CD1c-positive myeloid dendritic cell (primary cell): Measurements from ENCODE around the gene FAM174B.

Experiments
- DNase-seq: peaks from one replicate; pipeline ENCODE4 v3.0.0-alpha.2; 2016; ENCODE audit errors: extremely low spot score

Gene FAM174B

DNA sequence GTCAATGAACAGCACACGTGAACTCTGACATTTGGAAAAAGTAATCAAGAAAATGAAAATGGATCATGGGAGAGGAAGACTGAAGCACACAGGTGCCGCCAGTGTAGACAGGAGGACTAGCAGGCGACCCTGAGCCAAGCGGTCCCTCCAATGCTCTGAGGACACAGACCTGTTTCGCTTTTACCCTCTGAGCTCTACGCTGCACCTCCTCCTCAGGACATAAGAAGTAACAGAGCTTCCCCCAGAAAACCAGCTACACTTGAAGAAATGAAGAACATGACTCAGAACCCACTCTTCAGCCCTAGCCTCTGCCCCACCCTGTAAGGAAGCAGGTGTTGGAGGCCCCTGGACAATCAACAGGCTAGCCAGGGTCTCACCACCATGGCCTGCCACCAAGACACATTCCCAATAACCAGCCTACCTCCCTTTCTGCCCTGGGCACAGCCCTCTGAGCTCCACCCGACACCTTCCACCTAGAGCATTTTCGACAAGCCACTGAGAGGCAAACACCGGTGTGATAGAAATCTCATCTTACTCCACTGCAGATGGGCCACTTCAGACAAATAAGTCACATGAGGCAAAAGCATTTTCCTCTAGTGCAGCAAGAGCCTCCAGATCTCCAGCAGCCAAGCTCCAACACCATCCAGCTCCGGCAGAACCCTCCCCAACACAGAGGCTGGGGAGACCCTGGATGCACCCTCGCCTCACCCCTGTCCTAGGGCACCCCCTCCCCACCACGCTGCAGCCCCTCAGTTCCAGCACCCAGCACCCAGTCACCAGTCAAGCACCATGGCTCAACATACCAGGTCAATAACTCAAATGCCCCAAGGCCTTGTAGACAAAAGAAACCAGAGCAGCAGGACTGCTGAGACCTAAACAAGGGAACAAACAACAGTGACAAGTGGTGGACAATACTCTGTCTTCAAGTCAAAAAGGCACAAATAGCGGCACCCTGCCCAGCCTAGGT, 11.4 kb downstream of the FAM174B start:
- DNase-seq: no peak

DNA sequence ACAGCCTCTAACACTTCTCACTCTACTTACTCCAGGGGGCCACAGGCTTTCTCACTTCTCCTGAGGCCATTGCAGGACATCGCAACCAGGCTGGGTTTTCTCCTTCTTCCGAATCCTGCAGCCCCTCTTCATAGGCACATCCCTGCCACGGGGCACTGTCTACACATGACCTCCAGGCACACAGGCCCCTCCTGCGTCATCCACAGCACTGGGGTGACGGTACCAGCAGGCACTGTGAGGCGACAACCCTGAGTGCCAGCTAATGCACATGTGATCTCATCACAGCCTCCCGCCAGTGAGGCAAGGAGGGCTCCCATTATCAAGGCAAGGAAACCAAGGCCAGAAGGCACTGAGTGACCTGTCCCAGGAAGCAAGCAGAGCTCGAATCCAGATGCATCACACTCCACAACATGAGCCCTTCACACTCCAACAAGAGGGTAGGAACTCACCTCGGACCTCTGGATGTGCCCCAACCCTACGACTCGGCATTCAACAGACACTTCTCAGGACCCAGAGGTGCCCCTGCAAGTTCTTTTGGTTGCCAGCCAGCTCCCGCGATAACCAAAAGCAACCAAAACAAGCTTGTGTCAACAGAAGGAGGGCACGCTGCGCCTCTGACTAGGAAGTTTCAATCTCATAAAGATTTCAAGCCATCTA, 16.7 kb downstream of the FAM174B start:
- DNase-seq: no peak

DNA sequence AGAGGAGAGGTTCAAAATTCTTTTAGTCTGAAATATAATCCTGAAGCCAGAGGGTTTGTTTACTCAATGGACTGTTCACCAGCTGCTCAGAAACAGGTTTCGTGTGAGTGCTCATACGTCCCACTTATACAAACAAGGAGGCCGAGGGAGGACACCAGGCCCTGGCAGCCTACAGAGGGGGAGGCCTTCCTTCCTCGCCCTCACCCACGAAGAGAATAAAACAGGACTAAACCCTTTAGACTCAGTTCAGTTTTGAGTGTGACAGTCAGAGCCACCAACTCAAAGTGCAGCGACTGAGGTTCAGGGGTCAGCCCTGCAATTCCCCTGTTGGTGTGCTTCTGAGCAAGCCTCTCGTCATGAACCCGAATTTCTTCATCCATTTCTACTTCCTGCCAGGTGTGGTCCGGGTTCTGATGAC, 17.3 kb downstream of the FAM174B start:
- DNase-seq: no peak

DNA sequence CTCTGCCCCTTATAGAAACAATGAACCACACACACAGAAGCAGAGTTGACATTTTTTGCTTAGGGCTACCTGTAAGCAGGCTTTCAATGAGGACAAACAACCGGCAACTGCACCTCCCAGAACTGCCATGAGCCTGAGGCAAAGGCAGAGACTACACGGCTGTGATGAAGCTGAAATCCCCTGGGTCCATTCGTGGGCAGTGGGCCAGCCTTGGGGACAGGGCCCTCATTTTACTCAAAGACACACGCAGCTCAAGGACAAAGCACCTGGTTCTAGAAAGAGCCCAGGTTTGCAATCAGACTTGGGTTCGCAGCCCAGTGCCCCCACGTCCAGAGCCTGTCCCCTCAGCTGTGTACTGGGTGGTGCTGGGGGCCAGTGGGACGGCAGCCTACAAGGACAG, 17.9 kb downstream of the FAM174B start:
- no peak for DNase-seq

DNA sequence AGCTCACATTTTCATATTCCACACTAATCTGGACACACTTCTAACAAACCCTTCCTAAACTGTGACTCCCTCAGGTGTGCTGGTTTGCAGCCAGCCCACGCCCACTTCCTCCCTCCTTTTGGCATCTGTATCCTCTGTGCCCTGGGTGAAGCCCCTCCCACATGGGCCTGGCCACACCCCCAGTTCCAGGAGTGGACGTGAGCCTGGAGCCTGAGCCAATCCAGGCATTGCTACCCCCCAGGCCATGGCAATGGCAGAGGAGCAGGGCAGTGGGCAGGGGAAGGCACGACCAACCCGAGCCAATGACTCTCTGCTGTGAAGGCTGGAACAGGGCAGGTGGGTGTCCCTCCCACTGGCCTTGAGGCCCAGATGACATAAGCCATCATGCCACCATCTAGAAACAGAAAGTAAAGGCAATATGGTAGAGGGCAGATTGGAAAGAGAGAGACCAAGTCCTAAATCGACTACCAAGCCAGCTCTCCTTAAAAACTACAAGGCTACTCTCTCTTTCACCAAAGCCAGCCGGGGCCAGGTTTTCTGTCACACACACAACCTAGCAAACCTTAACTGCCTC, 18.6 kb downstream of the FAM174B start:
- DNase-seq: no peak

DNA sequence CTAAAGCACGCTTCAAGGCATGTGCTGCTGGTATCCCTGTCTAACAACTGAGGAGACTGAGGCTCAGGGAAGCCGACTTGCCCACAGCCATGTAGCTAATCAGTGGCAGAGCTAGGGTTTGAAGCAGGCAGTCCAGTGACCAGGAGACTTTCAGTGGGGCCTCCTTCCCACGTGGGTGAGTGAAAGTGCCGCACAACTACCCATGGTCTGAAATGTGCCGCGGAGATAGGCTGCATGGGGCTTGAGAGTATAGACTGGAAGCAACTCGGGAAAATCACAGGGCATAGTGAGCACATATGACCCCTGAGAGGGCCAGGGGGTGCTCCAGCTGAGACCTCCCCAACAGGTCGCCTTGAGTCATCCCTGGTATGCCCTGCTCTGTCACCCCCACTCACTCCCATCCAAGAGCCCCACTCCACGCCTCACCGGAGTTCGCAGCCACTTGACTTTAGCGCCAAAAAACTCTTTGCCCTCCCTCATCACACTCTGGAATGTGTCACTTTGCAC, 19.1 kb downstream of the FAM174B start:
- no peak for DNase-seq

DNA sequence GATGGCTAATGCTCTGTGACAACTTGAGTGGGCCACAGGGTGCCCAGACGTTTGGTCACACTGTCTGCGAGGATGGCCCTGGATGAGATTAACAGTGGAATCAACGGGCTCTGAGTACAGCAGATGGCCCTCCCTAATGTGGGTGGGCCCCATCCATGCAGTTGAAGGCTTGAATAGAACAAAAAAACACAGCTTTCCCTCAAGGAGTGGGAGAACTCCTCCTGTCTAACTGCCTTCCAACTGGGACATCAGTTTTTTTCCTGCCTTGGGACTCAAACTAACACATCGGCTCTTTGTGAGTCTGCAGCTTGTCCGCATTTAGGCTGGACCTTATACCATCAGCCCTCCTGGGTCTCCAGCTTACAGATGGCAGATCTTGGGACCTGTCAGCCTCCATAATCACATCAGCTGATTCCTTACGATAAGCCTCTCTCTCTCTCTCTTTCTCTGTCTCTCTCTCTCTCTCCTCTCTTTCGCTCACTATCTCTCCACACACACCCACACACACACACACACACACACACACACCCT, 20.8 kb downstream of the FAM174B start:
- no peak for DNase-seq

DNA sequence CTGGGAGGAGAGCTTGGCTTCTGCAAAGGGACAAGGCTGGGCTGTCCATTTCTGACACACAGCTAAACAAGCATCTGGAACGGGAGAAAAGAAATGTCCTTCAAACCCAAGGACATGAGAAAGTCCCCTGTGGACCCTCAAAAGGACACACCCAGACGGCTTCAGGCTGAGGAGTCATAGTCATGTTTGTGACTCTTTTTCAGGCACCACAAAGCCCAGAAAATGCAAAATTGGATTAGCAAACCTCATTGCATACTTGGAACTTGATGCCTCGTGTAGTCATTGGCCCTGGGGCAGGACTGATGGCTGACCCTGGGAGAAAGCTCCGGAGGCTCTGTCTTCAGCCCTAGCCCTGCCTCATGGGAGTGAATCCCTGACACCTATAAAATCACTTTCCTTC, 21.5 kb downstream of the FAM174B start:
- no peak for DNase-seq

DNA sequence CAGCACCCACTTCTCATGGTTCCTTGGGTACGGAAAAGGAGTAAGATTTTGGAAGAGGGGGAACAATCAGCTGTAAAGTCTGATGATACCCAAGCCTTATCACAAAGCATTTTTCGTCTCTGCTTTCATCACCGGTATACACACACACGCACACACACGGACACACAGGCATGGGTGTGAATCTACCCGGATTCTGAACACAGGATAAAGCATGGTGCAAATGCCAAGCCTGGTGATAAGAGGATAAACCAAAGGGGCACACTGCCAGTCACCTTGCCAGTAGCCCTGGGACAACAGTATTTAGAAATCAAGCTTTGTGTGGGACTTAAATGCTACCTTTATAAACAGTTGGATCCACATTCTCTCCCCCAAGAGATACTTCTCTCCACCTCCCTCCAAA, 22.2 kb downstream of the FAM174B start:
- no peak for DNase-seq

DNA sequence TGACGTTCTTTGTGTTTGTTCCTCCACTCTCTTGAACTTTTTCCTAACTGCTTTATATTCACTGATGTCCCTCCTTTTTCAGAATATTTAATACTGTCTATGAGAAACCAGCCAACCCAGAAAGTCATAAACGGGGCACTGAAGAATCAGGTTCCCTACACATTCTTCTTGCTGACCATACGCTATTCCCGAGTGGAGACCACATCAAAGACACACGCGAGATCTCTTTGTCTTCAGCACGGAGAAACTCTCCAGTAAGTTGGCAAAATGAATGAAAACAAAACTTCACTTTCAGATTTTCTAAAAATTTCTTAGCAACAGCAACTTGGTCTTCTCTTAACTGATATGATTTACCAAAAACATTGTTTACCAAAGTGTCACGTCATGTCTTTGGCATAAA, 22.6 kb downstream of the FAM174B start:
- DNase-seq: no peak

DNA sequence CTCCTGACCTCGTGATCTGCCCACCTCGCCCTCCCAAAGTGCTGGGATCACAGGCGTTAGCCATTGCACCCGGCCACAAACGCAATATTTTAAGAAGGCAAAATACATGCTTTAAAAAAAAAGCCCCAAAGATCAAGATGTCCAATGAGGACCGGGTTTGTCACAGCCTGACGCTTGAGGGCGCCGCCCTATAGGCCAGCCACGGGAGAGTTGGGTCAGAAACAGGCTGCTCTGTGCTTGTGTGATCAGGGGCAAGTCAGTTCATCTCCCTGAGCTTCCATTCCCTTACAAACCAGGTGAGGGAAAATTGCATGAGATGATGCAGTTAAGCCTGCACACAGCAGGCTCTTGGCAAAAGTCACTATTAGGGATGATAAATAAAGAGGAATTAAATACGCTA, 23.9 kb downstream of the FAM174B start:
- DNase-seq: no peak

DNA sequence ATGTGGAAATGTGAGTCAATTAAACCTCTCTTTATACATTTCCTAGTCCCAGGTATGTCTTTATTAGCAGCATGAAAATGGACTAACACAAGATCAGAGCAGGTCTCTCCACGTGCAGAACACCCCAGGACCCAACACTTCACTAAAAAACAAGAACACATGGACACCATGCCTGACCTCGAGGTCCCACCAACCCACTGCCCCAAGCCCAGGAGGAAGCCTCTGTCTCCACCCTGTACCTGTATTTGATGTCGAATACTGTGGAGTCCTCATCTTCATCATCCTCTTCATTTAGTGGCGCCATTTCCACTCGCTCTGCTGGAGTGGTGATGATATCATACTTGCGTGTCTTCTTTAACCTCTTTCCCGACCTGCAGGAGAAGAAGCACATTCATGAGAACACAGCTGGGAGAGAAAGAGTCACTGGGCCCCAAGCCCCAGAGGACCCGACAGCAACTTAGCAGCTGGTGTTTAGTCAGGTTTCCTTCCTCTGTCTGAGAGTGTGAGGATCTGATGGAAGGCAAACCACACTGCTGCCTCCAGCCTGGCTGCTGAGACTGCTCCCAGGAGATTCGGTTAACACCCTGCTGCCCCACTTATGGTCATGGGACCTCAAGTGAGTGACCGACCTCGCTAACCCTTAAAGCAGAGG, 25.5 kb downstream of the FAM174B start:
- no peak for DNase-seq

DNA sequence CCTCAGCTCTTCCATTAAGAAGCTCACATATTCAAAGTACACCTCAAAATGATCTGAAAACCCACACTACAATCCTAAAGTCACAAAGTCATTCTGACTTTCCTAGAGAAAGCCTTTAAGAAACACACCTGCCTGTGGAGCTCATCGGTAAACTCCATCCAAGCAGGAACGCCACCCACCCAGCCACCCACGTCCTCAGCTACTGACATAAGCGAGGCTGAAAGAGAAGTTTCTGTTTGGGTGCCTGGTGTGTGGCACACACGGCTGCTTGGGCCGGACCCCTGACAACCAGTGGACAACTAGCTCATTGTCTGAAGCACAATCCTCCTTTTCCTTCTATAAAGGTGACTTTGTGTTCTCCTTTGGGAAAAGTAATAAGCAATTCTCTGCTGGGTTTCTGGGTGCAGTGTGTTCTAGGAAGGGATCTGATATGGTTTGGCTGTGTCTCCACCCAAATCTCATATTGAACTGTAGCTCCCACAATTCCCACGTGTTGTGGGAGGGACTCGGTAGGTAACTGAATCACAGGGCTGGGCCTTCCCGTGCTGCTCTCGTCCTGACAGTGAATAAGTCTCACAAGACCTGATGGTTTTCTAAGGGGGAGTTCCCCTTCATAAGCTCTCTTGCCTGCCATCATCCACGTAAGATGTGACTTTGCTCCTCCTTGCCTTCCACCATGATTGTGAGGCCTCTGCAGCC, 26.1 kb downstream of the FAM174B start:
- no peak for DNase-seq

DNA sequence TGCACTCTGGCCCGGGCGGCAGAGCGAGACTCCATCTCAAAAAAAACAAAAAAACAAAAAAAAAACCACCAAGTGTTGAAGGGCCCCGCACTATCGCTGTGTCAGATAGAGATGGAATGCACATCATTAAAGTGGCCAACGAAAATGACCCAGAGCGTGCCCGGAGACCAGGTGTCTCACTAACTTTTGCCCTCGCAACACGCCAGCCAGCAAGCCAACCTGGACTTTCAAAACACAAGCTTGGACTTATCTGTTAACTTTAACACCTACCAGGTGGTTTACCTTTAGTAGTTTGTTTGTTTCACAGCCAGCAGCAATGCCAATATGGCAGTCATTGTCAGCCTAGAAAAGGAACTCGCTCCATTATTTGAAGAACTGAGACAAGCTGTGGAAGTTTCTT, 28.6 kb downstream of the FAM174B start:
- no peak for DNase-seq

DNA sequence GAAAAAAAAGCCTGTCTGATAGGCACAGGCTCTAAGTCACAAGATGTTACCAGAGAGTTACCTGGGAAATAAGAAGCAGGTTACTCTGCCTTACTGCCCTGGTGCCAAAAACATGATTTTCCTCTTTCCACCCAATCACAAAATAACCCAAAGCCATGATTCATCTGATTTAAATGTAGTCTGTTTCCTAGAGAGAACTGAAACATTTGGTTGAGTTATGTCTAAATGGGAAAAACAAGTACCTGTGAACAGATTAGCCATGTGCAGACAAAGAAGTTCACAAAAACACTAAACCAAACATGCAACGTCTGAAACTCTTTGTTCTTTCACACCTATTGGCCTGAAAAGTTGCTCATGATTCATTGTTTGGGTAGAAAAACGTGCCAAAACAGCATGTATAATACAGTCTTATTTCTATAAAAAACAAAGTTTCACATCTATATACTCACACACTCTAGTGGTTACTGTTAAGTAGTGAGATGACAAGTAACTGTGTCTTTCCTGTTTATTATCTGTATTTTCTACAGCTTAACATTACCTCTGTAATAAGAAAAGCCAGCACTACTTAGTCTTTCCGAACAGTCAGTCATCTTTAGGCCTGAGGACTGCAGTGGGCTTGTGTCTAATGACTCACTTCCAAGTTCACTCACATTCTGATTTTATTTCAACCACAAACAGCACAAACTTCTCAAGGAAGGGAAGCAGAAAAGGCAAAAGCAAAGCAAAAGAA, 30.2 kb downstream of the FAM174B start:
- DNase-seq: no peak

DNA sequence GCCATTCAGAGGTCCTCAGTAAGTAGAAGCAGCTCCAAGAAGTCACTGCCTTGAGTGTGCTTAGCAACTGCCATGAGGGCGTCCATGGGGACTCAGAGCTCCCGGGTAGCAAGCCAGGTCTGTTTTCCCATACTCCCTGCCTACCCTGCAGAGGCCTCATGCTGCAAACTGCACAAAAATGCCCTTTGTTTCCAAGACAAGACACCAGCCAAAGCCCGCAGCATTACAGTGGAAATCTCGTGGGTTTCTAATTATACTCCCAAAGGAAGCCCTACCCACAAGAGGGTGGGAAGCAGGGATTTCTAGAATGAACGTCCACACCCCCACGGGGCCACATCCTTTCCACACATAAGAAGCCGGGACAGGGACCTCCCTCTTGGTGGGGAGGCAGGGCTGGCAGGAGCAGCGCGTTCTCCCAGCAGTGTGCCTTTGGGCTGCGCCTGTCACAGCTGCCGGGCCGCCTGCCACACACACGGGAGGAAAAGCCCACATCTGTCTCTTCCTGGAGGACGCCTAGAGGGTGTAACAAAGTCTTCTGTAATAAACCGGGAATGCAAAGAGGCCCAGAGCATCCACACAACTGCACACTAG, 31.1 kb downstream of the FAM174B start:
- DNase-seq: no peak

DNA sequence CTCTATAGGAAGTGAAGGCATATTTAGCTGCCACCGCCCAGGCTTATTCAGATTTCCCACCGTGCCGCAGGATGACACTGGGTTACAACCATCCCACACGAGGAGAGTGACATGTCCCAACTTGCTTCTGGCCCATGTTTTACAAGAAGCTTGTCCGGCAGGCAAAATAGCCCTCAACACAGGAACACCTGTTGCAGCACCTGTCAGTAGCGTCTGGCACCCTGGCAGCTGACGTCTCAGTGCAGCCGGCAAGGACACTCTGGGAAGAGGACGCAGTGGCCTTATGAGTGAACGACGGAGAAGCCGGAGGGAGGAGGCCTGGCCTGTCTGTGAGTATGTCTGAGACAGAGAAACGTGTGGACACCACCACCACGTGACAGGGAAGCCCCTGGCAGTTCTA, 32.1 kb downstream of the FAM174B start:
- DNase-seq: no peak

DNA sequence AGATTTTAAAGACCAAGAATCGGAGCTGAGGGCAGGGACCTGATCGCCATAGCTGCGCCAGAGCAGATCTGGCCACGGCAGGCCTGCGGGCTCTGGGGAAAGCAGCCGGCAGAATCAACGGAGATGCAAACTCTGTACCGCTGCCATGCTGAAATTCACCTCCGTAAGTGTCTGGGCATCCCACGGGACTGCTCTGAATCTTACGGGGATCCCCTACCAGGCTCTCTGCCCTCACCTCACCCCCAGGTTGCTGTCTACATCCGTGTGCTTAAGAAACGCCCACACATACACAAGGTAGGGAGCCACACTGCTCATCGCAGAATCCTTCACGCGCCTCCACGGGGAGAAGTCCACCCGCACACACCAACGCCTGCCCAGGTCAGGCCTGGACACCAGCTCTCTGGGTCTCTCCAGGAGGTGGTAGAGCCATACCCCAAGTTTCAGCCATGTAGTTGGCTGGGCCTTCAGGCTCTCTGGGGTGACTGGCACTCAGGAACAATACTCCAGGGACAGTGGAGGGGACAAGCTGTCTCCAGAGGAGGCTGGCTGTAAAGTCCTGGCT, 33.5 kb downstream of the FAM174B start:
- DNase-seq: no peak

DNA sequence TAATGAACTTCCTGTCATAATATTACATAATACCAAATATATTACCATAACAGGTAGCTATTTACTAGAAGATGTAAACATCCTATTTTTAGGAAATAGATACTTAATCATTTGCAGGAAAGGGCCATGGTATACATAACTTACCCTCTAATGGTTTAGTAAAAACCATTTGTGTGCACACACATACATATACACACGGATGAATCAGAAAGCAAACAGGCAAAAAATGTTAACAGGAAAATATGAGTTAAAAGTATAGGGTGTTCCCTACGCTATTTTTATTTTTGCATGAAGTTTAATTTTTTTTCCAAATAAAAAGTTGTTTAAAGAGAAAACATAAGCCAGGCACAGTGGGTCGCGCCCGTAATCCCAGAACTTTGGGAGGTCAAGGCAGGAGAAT, 34.6 kb downstream of the FAM174B start:
- DNase-seq: no peak
